K562 (cell line): ENCODE results near the gene MCEMP1. TPM values are rescaled to one million over a fixed set of nuclear protein-coding genes. Genes with fewer than 3 reads are reported as not detected.

ENCODE experiments used
- ADNP ChIP-seq: fragments of 200-800 bp; sonication (Bioruptor generic); IDR thresholded peaks from 2 replicates; pipeline ENCODE4 v1.6.1; 2016; ENCODE audit warnings: missing genetic modification characterization, missing compliant biosample characterization
- ARID1B ChIP-seq: fragments of 450-650 bp; IDR thresholded peaks from 2 replicates; pipeline ENCODE4 v1.6.1; 2016; ENCODE audit warnings: antibody characterized with exemption, mild to moderate bottlenecking, inconsistent platforms
- ERF ChIP-seq: fragments of 450-650 bp; formaldehyde crosslinking; IDR thresholded peaks from 2 replicates; pipeline ENCODE4 v1.4.0; 2020; ENCODE audit warnings: mild to moderate bottlenecking, mixed read lengths
- HES1 ChIP-seq: fragments of 450-650 bp; IDR thresholded peaks from 2 replicates; pipeline ENCODE4 v1.6.1; 2016; ENCODE audit warnings: low read depth, mild to moderate bottlenecking, moderate library complexity
- HMGXB4 ChIP-seq: sonication (generic); formaldehyde crosslinking; IDR thresholded peaks from 2 replicates; pipeline ENCODE4 v1.8.1; 2023; ENCODE audit warnings: mild to moderate bottlenecking, missing genetic modification reagents
- KDM5B ChIP-seq: fragments of 200-600 bp; sonication (generic); IDR thresholded peaks from 2 replicates; pipeline ENCODE4 v1.6.1; 2012; ENCODE audit warnings: low read depth, mild to moderate bottlenecking, moderate library complexity, low read length, control low read depth, inconsistent platforms; ENCODE audit not compliant: insufficient replicate concordance
- KLF10 ChIP-seq: fragments of 250-450 bp; sonication (Bioruptor Pico); IDR thresholded peaks from 2 replicates; pipeline ENCODE4 v1.6.1; 2021; ENCODE audit warnings: matching md5 sums
- MED1 ChIP-seq: sonication (generic); formaldehyde crosslinking; IDR thresholded peaks from 2 replicates; pipeline ENCODE4 v1.8.1; 2023; ENCODE audit warnings: missing genetic modification reagents, borderline replicate concordance
- NCOA2 ChIP-seq, 2 experiments: fragments of 450-650 bp; IDR thresholded peaks; 2 replicates each; pipeline ENCODE4 v1.6.1; 2018; ENCODE audit warnings: mild to moderate bottlenecking in 2 of 2, moderate library complexity in 1 of 2; ENCODE audit not compliant: partially characterized antibody in 2 of 2
- NFIX ChIP-seq: fragments of 250-450 bp; sonication (Bioruptor Pico); IDR thresholded peaks from 2 replicates; pipeline ENCODE4 v1.4.0; 2020; ENCODE audit warnings: low read depth, mild to moderate bottlenecking, moderate library complexity
- PML ChIP-seq: IDR thresholded peaks from 2 replicates; pipeline ENCODE4 v1.6.1; 2012; ENCODE audit warnings: low read length, inconsistent platforms
- POLR2AphosphoS5 ChIP-seq: IDR thresholded peaks from 2 replicates; pipeline ENCODE4 v1.6.1; 2011; ENCODE audit warnings: mild to moderate bottlenecking, low read depth, low read length, moderate library complexity; ENCODE audit not compliant: control insufficient read depth, insufficient read depth
- RAD21 ChIP-seq, 2 experiments: fragments of 250-450 bp in 1 of 2; fragments of 450-650 bp in 1 of 2; sonication (Bioruptor Pico) in 1 of 2; formaldehyde crosslinking in 1 of 2; IDR thresholded peaks in 1 of 2; conservative IDR thresholded peaks in 1 of 2; 2 replicates each; pipeline versions ENCODE4 v1.4.0 to v1.8.0; 2020 to 2022; ENCODE audit warnings: mild to moderate bottlenecking in 2 of 2, moderate library complexity in 1 of 2
- RCOR1 ChIP-seq, 2 experiments: IDR thresholded peaks; 2 replicates each; pipeline ENCODE4 v1.6.1; 2012; ENCODE audit warnings: low read depth in 2 of 2, low read length in 2 of 2, borderline replicate concordance in 1 of 2, improper control_type of control experiment in 1 of 2
- TSC22D4 ChIP-seq: fragments of 450-650 bp; IDR thresholded peaks from 2 replicates; pipeline ENCODE4 v1.6.1; 2016; ENCODE audit warnings: missing genetic modification characterization, missing biosample characterization, control low read depth
- ZKSCAN3 ChIP-seq: fragments of 250-450 bp; sonication (Bioruptor Pico); IDR thresholded peaks from 2 replicates; pipeline ENCODE4 v1.4.0; 2020
- polyA plus RNA-seq, 8 experiments: library from polyadenylated mRNA; depleted of rRNA in 4 of 8; stranded (reverse) in 5 of 8; unstranded in 3 of 8; fragments of >200 nt; fragmentation: Nextera tagmentation in 2 of 8; fragmentation: Illumina TruSeq in 1 of 8; extraction: Ambion mirVana in 2 of 8; extraction: Trizol in 1 of 8; gene quantifications; 2 replicates each; pipeline versions ENCODE4 v1.2.1 to v1.2.3, GENCODE V29; 2011 to 2014; ENCODE audit warnings: inconsistent platforms in 1 of 8, missing spikeins in 1 of 8
- total RNA-seq, 7 experiments: library from RNA; depleted of rRNA in 6 of 7; stranded (reverse); fragments of >200 nt in 6 of 7; fragmentation: Illumina TruSeq in 2 of 7; extraction: Trizol in 2 of 7; gene quantifications; 2 replicates each; pipeline versions ENCODE4 v1.2.1 to v1.2.3, GENCODE V29; 2011 to 2021; ENCODE audit warnings: low replicate concordance in 1 of 7
- TF ChIP-seq, protein P1 (sequence below): sonication (generic); formaldehyde crosslinking; IDR thresholded peaks from 2 replicates; pipeline ENCODE4 v1.8.0; 2022; ENCODE audit warnings: mild to moderate bottlenecking, missing genetic modification reagents

Gene MCEMP1
- total and polyA plus RNA-seq, 9 of the 15 experiments (the other 6 are each of a cell fraction or from before 2014, with no cell fraction given) = 0.11 to 1.8 (median 0.51) TPM

DNA sequence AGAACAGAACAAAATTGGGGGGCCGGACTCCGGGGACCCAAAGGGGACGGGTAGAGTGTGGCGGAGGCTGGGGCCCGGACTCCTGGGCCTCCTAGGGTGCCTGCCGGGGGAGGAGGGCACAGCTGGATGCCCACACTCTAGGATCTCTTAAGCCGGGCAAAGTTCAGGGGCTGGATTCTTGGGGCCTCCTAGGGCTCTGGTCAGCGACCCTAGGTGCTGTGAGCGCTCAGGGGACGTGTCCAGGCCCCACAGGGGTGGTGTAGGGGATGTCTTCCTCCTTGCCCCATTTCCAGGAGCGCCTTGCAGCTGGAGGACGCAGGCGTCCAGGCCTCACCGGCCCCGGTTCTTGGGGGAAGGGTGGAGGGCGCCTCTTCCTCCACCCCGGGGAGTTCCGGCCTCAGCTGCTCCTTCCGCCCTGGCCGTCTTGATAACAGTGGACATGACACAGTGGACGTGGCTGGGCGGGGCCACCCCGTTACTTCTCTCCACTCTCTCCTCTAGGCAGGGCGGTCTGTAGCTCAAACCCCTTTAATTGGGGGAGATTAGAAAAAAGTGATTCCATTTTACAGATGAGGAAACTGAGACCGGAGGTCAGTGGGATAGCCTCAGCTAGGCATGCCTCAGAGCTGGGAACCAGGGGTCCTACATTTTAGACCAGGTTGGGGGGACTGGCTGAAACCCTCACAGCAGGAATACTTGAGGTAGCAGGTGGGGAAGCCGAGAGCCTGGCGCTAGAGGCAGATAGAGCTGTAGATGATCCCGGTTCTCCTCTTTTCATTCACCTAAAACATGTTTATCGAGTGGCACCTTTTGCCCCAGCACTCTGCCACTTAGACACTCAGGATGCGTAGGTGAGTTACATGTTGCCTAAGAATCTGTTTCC, 39.3 kb upstream of the MCEMP1 start (continued):
- TF ChIP-seq RCOR1 (IDR thresholded peaks at IDR 0.05; ENCODE audit: borderline replicate concordance in 1 of 2, low read depth in 2 of 2, low read length in 2 of 2) (peak in 1 of 2 experiments; percentile 36; a peak in 1 of 4 replicates), ZKSCAN3 (CRISPR knock-in tag) (peak; percentile 42; the same call in 1 of the 2 replicates), PML (peak; percentile 24; the same call in 1 of the 2 replicates), NCOA2 (IDR thresholded peaks at IDR 0.05; ENCODE audit: partially characterized antibody in 2 of 2) (no peak), KLF10 (no peak), ERF (CRISPR knock-in tag) (no peak), NFIX (CRISPR knock-in tag) (no peak), HMGXB4 (CRISPR knock-in tag) (peak; percentile 74; the same call in 1 of the 2 replicates), ARID1B (peak; percentile 75), POLR2AphosphoS5 (peak; percentile 50; the same call in 1 of the 2 replicates), TSC22D4 (tag) (no peak), RAD21 (CRISPR knock-in tag; conservative IDR thresholded peaks at IDR 0.05 in 1 of 2, IDR thresholded peaks at IDR 0.05 in 1 of 2) (no peak), MED1 (no peak), ADNP (tag) (no peak), HES1 (0 out of 2 replicates have a peak, but pooled peaks have one; percentile 17), KDM5B (peak; percentile 81)
- TF ChIP-seq, protein P1, sequence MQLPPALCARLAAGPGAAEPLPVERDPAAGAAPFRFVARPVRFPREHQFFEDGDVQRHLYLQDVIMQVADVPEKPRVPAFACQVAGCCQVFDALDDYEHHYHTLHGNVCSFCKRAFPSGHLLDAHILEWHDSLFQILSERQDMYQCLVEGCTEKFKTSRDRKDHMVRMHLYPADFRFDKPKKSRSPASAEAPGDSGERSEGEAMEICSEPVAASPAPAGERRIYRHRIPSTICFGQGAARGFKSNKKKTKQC (CRISPR knock-in tag) = 0 out of 2 replicates have a peak, but pooled peaks have one; percentile 33
